Naive B cell (primary cell): Measurements from ENCODE around the gene SLC1A5. TPM values are rescaled to one million over a fixed set of nuclear protein-coding genes. Genes with fewer than 3 reads are reported as not detected.
A peak's percentile ranks its signal among the peaks of the same experiment; 100 is the strongest.
"Not testable (repeated sequence)": the region's sequence is repeated elsewhere in the genome, so short reads cannot be mapped to it uniquely, and the experiment has no call there.

ENCODE experiments used
- ATAC-seq, 2 donors: fragments of 150-1000 bp; cut with Tn5 transposase; 2 replicates each; pipeline ENCODE4 v1.10.0; 2021; ENCODE audit warnings: low read depth in 2 of 2, mild to moderate bottlenecking in 2 of 2, moderate library complexity in 2 of 2
- DNase-seq: peaks from one replicate; pipeline ENCODE4 v3.0.0; 2022
- H3K27ac Mint-ChIP-seq, 6 donors: one replicate each; pipeline ENCODE4 v1.8.0; 2020 to 2022; ENCODE audit warnings: mild to moderate bottlenecking in 6 of 6, mixed read lengths in 6 of 6, moderate library complexity in 5 of 6, inconsistent platforms in 2 of 6
- H3K27me3 Mint-ChIP-seq, 3 donors: one replicate each; pipeline ENCODE4 v1.8.0; 2021 to 2022; ENCODE audit warnings: mixed read lengths in 3 of 3, mild to moderate bottlenecking in 1 of 3
- H3K36me3 Mint-ChIP-seq, 2 donors: one replicate each; pipeline ENCODE4 v1.8.0; 2020 to 2022; ENCODE audit warnings: mixed read lengths in 2 of 2, inconsistent platforms in 1 of 2, mild to moderate bottlenecking in 1 of 2
- H3K4me1 Mint-ChIP-seq, 3 donors: one replicate each; pipeline ENCODE4 v1.8.0; 2020 to 2022; ENCODE audit warnings: mixed read lengths in 3 of 3, inconsistent platforms in 1 of 3, mild to moderate bottlenecking in 1 of 3, moderate library complexity in 1 of 3
- H3K4me3 Mint-ChIP-seq, 8 donors: one replicate each; pipeline ENCODE4 v1.8.0; 2020 to 2022; ENCODE audit warnings: mild to moderate bottlenecking in 8 of 8, mixed read lengths in 8 of 8, moderate library complexity in 8 of 8, inconsistent platforms in 2 of 8
- H3K9me3 Mint-ChIP-seq, 7 donors: one replicate each; pipeline ENCODE4 v1.8.0; 2020 to 2022; ENCODE audit warnings: mixed read lengths in 7 of 7, mild to moderate bottlenecking in 5 of 7, inconsistent platforms in 2 of 7, moderate library complexity in 1 of 7
- polyA plus RNA-seq, 6 donors: library from polyadenylated mRNA; unstranded; fragments of 300-500 nt; fragmentation: Illumina TruSeq; gene quantifications; one replicate each; pipeline ENCODE4 v1.2.3, GENCODE V29; 2021; ENCODE audit warnings: low read depth in 6 of 6

SLC1A5 gene
- polyA plus RNA-seq, 6 donors from 2014 or later: 4.9 to 12.1 (median 7.9) TPM

- H3K4me3 Mint-ChIP-seq: no peak overlapping the region
- H3K36me3 Mint-ChIP-seq: peaks cover 3 to 17% of the 10 kb centered on the region in 2 donors
- no peak for ATAC-seq
- no peaks in the 10 kb centered on the region for H3K9me3 Mint-ChIP-seq
- H3K4me1 Mint-ChIP-seq: peaks cover 0 to 5% (median 4%) of the 10 kb centered on the region in 3 donors
- H3K27ac Mint-ChIP-seq: peak overlapping the region in 1 of 6 donors; percentile 49
- no peak for DNase-seq
- H3K27me3 Mint-ChIP-seq: no peaks in the 10 kb centered on the region
Measured at GRCh38 chr19:46775642-46776258, 12.6 kb downstream of the SLC1A5 start.

GRCh38 chr19:46773018-46773399 is 15.4 kb downstream of the SLC1A5 start:
- H3K9me3 Mint-ChIP-seq: no peaks in the 10 kb centered on the region
- ATAC-seq (no peak), DNase-seq (no peak)
- peaks cover 3 to 17% of the 10 kb centered on the region in 2 donors for H3K36me3 Mint-ChIP-seq
- peaks cover 0 to 4% (median 0%) of the 10 kb centered on the region in 3 donors for H3K4me1 Mint-ChIP-seq
- no peak overlapping the region for H3K4me3 Mint-ChIP-seq
- no peak overlapping the region for H3K27ac Mint-ChIP-seq
- no peaks in the 10 kb centered on the region for H3K27me3 Mint-ChIP-seq

- H3K27ac Mint-ChIP-seq: no peak overlapping the region
- H3K9me3 Mint-ChIP-seq: no peaks in the 10 kb centered on the region
- no peaks in the 10 kb centered on the region for H3K4me1 Mint-ChIP-seq
- DNase-seq (no peak), ATAC-seq (no peak)
- H3K4me3 Mint-ChIP-seq: no peak overlapping the region
- H3K36me3 Mint-ChIP-seq: peaks cover 3 to 17% of the 10 kb centered on the region in 2 donors
- H3K27me3 Mint-ChIP-seq: no peaks in the 10 kb centered on the region
Measured at GRCh38 chr19:46772170-46773017, 16.0 kb downstream of the SLC1A5 start.

GRCh38 chr19:46768746-46769145 is 19.6 kb downstream of the SLC1A5 start:
- H3K36me3 Mint-ChIP-seq, H3K27ac Mint-ChIP-seq, H3K27me3 Mint-ChIP-seq, H3K4me3 Mint-ChIP-seq, H3K9me3 Mint-ChIP-seq, DNase-seq, ATAC-seq, H3K4me1 Mint-ChIP-seq: not testable (repeated sequence)

GRCh38 chr19:46766569-46767317 is 21.7 kb downstream of the SLC1A5 start:
- no peaks in the 10 kb centered on the region for H3K36me3 Mint-ChIP-seq
- peak overlapping the region in 1 of 6 donors; percentile 27 for H3K27ac Mint-ChIP-seq
- no peak overlapping the region for H3K4me3 Mint-ChIP-seq
- ATAC-seq (peak; percentile 54 to 58), DNase-seq (peak; percentile 40)
- no peaks in the 10 kb centered on the region for H3K27me3 Mint-ChIP-seq
- H3K4me1 Mint-ChIP-seq: peaks cover 3 to 6% (median 5%) of the 10 kb centered on the region in 3 donors
- no peaks in the 10 kb centered on the region for H3K9me3 Mint-ChIP-seq

GRCh38 chr19:46764817-46765291 is 23.5 kb downstream of the SLC1A5 start:
- no peaks in the 10 kb centered on the region for H3K27me3 Mint-ChIP-seq
- H3K9me3 Mint-ChIP-seq: no peaks in the 10 kb centered on the region
- no peaks in the 10 kb centered on the region for H3K36me3 Mint-ChIP-seq
- peaks cover 3 to 6% (median 5%) of the 10 kb centered on the region in 3 donors for H3K4me1 Mint-ChIP-seq
- H3K27ac Mint-ChIP-seq: no peak overlapping the region
- no peak for ATAC-seq
- H3K4me3 Mint-ChIP-seq: no peak overlapping the region
- no peak for DNase-seq

- no peaks in the 10 kb centered on the region for H3K36me3 Mint-ChIP-seq
- DNase-seq (no peak), ATAC-seq (no peak)
- peak overlapping the region in 1 of 8 donors; percentile 30 for H3K4me3 Mint-ChIP-seq
- peaks cover 5 to 10% (median 9%) of the 10 kb centered on the region in 3 donors for H3K4me1 Mint-ChIP-seq
- H3K9me3 Mint-ChIP-seq: no peaks in the 10 kb centered on the region
- H3K27me3 Mint-ChIP-seq: no peaks in the 10 kb centered on the region
- no peak overlapping the region for H3K27ac Mint-ChIP-seq
Measured at GRCh38 chr19:46762245-46762890, 26.0 kb downstream of the SLC1A5 start.

GRCh38 chr19:46761418-46761831 is 27.0 kb downstream of the SLC1A5 start:
- Mint-ChIP-seq H3K4me1 (peaks cover 5 to 7% (median 5%) of the 10 kb centered on the region in 3 donors), H3K36me3 (no peaks in the 10 kb centered on the region), H3K4me3 (no peak overlapping the region), H3K27ac (peak overlapping the region in 1 of 6 donors; percentile 41), H3K9me3 (no peaks in the 10 kb centered on the region), H3K27me3 (no peaks in the 10 kb centered on the region)
- no peak for ATAC-seq
- DNase-seq: no peak

GRCh38 chr19:46760897-46761296 is 27.5 kb downstream of the SLC1A5 start:
- H3K9me3 Mint-ChIP-seq, H3K27ac Mint-ChIP-seq, ATAC-seq, DNase-seq, H3K4me3 Mint-ChIP-seq, H3K4me1 Mint-ChIP-seq, H3K27me3 Mint-ChIP-seq, H3K36me3 Mint-ChIP-seq: not testable (repeated sequence)

GRCh38 chr19:46760363-46760762 is 28.0 kb downstream of the SLC1A5 start:
- no peak for ATAC-seq
- H3K9me3 Mint-ChIP-seq: no peaks in the 10 kb centered on the region
- H3K36me3 Mint-ChIP-seq: no peaks in the 10 kb centered on the region
- DNase-seq: no peak
- H3K27ac Mint-ChIP-seq: no peak overlapping the region
- H3K4me1 Mint-ChIP-seq: peaks cover 5 to 6% (median 5%) of the 10 kb centered on the region in 3 donors
- no peak overlapping the region for H3K4me3 Mint-ChIP-seq
- H3K27me3 Mint-ChIP-seq: no peaks in the 10 kb centered on the region

GRCh38 chr19:46759817-46760333 is 28.5 kb downstream of the SLC1A5 start:
- Mint-ChIP-seq H3K4me3 (no peak overlapping the region), H3K27me3 (no peaks in the 10 kb centered on the region), H3K36me3 (no peaks in the 10 kb centered on the region), H3K9me3 (no peaks in the 10 kb centered on the region), H3K4me1 (peaks cover 5 to 6% (median 5%) of the 10 kb centered on the region in 3 donors), H3K27ac (peak overlapping the region in 2 of 6 donors; percentile 24 to 33)
- ATAC-seq (no peak), DNase-seq (no peak)

GRCh38 chr19:46759206-46759605 is 29.2 kb downstream of the SLC1A5 start:
- Mint-ChIP-seq H3K27me3 (no peaks in the 10 kb centered on the region), H3K27ac (peak overlapping the region in 1 of 6 donors; percentile 33), H3K36me3 (no peaks in the 10 kb centered on the region), H3K4me1 (peaks cover 5 to 6% (median 5%) of the 10 kb centered on the region in 3 donors), H3K9me3 (no peaks in the 10 kb centered on the region), H3K4me3 (no peak overlapping the region)
- DNase-seq (no peak), ATAC-seq (no peak)

GRCh38 chr19:46756544-46756888 is 31.9 kb downstream of the SLC1A5 start:
- H3K27ac Mint-ChIP-seq: no peak overlapping the region
- H3K36me3 Mint-ChIP-seq: peaks cover 0 to 7% of the 10 kb centered on the region in 2 donors
- no peaks in the 10 kb centered on the region for H3K9me3 Mint-ChIP-seq
- ATAC-seq (no peak), DNase-seq (no peak)
- peaks cover 10 to 15% (median 14%) of the 10 kb centered on the region in 3 donors for H3K4me1 Mint-ChIP-seq
- H3K4me3 Mint-ChIP-seq: no peak overlapping the region
- H3K27me3 Mint-ChIP-seq: no peaks in the 10 kb centered on the region
